ENCODE data around the gene PTPN22. TPM values are rescaled to one million over a fixed set of nuclear protein-coding genes. Genes with fewer than 3 reads are reported as not detected.

Gene PTPN22
- total RNA-seq, 1 experiment from 2014 or later: not detected

- TF ChIP-seq, protein P1, sequence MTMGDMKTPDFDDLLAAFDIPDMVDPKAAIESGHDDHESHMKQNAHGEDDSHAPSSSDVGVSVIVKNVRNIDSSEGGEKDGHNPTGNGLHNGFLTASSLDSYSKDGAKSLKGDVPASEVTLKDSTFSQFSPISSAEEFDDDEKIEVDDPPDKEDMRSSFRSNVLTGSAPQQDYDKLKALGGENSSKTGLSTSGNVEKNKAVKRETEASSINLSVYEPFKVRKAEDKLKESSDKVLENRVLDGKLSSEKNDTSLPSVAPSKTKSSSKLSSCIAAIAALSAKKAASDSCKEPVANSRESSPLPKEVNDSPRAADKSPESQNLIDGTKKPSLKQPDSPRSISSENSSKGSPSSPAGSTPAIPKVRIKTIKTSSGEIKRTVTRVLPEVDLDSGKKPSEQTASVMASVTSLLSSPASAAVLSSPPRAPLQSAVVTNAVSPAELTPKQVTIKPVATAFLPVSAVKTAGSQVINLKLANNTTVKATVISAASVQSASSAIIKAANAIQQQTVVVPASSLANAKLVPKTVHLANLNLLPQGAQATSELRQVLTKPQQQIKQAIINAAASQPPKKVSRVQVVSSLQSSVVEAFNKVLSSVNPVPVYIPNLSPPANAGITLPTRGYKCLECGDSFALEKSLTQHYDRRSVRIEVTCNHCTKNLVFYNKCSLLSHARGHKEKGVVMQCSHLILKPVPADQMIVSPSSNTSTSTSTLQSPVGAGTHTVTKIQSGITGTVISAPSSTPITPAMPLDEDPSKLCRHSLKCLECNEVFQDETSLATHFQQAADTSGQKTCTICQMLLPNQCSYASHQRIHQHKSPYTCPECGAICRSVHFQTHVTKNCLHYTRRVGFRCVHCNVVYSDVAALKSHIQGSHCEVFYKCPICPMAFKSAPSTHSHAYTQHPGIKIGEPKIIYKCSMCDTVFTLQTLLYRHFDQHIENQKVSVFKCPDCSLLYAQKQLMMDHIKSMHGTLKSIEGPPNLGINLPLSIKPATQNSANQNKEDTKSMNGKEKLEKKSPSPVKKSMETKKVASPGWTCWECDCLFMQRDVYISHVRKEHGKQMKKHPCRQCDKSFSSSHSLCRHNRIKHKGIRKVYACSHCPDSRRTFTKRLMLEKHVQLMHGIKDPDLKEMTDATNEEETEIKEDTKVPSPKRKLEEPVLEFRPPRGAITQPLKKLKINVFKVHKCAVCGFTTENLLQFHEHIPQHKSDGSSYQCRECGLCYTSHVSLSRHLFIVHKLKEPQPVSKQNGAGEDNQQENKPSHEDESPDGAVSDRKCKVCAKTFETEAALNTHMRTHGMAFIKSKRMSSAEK (CRISPR knock-in tag; IDR thresholded peaks at IDR 0.05; ENCODE audit: borderline replicate concordance): no peak
Observed at GRCh38 chr1:113808450-113809195, 62.9 kb downstream of the PTPN22 start (continued).

DNA sequence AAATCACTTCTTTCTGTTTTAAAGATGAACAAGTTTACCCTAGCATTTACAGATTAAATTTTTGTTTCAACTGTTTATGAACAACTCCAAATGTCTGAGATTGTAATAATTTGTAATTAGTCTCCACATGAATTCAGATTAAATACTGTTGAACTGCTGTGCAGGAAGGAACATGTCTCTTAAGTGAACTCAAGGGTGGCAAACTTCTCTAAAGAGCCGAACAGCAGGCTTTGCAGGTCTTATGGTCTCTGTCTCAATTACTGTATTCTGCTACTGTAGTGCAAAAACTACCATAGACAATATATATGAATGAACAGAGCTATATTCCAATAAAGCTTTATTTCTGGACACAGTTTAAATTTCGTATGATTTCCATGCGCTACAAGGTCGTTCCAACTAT lies 65.9 kb downstream of the PTPN22 start:
- H3K27ac Mint-ChIP-seq: no peak overlapping the region; the same call in 1 of the 2 replicates
- no peak for DNase-seq (ENCODE audit: low spot score)
- no peak for TF ChIP-seq TEAD4 (CRISPR knock-in tag; IDR thresholded peaks at IDR 0.05)
- TF ChIP-seq, protein P2, sequence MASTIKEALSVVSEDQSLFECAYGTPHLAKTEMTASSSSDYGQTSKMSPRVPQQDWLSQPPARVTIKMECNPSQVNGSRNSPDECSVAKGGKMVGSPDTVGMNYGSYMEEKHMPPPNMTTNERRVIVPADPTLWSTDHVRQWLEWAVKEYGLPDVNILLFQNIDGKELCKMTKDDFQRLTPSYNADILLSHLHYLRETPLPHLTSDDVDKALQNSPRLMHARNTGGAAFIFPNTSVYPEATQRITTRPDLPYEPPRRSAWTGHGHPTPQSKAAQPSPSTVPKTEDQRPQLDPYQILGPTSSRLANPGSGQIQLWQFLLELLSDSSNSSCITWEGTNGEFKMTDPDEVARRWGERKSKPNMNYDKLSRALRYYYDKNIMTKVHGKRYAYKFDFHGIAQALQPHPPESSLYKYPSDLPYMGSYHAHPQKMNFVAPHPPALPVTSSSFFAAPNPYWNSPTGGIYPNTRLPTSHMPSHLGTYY (CRISPR knock-in tag; IDR thresholded peaks at IDR 0.05): no peak
- TF ChIP-seq, protein P3, sequence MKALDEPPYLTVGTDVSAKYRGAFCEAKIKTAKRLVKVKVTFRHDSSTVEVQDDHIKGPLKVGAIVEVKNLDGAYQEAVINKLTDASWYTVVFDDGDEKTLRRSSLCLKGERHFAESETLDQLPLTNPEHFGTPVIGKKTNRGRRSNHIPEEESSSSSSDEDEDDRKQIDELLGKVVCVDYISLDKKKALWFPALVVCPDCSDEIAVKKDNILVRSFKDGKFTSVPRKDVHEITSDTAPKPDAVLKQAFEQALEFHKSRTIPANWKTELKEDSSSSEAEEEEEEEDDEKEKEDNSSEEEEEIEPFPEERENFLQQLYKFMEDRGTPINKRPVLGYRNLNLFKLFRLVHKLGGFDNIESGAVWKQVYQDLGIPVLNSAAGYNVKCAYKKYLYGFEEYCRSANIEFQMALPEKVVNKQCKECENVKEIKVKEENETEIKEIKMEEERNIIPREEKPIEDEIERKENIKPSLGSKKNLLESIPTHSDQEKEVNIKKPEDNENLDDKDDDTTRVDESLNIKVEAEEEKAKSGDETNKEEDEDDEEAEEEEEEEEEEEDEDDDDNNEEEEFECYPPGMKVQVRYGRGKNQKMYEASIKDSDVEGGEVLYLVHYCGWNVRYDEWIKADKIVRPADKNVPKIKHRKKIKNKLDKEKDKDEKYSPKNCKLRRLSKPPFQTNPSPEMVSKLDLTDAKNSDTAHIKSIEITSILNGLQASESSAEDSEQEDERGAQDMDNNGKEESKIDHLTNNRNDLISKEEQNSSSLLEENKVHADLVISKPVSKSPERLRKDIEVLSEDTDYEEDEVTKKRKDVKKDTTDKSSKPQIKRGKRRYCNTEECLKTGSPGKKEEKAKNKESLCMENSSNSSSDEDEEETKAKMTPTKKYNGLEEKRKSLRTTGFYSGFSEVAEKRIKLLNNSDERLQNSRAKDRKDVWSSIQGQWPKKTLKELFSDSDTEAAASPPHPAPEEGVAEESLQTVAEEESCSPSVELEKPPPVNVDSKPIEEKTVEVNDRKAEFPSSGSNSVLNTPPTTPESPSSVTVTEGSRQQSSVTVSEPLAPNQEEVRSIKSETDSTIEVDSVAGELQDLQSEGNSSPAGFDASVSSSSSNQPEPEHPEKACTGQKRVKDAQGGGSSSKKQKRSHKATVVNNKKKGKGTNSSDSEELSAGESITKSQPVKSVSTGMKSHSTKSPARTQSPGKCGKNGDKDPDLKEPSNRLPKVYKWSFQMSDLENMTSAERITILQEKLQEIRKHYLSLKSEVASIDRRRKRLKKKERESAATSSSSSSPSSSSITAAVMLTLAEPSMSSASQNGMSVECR (CRISPR knock-in tag; IDR thresholded peaks at IDR 0.05; ENCODE audit: borderline replicate concordance): no peak
- no peak for TF ChIP-seq SP1 (CRISPR knock-in tag; conservative IDR thresholded peaks at IDR 0.05)
- TF ChIP-seq, protein P4, sequence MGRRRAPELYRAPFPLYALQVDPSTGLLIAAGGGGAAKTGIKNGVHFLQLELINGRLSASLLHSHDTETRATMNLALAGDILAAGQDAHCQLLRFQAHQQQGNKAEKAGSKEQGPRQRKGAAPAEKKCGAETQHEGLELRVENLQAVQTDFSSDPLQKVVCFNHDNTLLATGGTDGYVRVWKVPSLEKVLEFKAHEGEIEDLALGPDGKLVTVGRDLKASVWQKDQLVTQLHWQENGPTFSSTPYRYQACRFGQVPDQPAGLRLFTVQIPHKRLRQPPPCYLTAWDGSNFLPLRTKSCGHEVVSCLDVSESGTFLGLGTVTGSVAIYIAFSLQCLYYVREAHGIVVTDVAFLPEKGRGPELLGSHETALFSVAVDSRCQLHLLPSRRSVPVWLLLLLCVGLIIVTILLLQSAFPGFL (CRISPR knock-in tag; IDR thresholded peaks at IDR 0.05; ENCODE audit: borderline replicate concordance): no peak
- no peak for TF ChIP-seq MXD4 (CRISPR knock-in tag; IDR thresholded peaks at IDR 0.05; ENCODE audit: borderline replicate concordance)
- TF ChIP-seq GTF2I (CRISPR knock-in tag; conservative IDR thresholded peaks at IDR 0.05): no peak
- no peak for TF ChIP-seq PRRX2 (CRISPR knock-in tag; IDR thresholded peaks at IDR 0.05)
- TF ChIP-seq, protein P5, sequence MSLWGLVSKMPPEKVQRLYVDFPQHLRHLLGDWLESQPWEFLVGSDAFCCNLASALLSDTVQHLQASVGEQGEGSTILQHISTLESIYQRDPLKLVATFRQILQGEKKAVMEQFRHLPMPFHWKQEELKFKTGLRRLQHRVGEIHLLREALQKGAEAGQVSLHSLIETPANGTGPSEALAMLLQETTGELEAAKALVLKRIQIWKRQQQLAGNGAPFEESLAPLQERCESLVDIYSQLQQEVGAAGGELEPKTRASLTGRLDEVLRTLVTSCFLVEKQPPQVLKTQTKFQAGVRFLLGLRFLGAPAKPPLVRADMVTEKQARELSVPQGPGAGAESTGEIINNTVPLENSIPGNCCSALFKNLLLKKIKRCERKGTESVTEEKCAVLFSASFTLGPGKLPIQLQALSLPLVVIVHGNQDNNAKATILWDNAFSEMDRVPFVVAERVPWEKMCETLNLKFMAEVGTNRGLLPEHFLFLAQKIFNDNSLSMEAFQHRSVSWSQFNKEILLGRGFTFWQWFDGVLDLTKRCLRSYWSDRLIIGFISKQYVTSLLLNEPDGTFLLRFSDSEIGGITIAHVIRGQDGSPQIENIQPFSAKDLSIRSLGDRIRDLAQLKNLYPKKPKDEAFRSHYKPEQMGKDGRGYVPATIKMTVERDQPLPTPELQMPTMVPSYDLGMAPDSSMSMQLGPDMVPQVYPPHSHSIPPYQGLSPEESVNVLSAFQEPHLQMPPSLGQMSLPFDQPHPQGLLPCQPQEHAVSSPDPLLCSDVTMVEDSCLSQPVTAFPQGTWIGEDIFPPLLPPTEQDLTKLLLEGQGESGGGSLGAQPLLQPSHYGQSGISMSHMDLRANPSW (CRISPR knock-in tag; conservative IDR thresholded peaks at IDR 0.05; ENCODE audit: low read depth): no peak
- TF ChIP-seq, protein P6, sequence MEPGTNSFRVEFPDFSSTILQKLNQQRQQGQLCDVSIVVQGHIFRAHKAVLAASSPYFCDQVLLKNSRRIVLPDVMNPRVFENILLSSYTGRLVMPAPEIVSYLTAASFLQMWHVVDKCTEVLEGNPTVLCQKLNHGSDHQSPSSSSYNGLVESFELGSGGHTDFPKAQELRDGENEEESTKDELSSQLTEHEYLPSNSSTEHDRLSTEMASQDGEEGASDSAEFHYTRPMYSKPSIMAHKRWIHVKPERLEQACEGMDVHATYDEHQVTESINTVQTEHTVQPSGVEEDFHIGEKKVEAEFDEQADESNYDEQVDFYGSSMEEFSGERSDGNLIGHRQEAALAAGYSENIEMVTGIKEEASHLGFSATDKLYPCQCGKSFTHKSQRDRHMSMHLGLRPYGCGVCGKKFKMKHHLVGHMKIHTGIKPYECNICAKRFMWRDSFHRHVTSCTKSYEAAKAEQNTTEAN (CRISPR knock-in tag; IDR thresholded peaks at IDR 0.05): no peak
- TF ChIP-seq, protein P7, sequence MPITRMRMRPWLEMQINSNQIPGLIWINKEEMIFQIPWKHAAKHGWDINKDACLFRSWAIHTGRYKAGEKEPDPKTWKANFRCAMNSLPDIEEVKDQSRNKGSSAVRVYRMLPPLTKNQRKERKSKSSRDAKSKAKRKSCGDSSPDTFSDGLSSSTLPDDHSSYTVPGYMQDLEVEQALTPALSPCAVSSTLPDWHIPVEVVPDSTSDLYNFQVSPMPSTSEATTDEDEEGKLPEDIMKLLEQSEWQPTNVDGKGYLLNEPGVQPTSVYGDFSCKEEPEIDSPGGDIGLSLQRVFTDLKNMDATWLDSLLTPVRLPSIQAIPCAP (CRISPR knock-in tag; IDR thresholded peaks at IDR 0.05): no peak
- no peak for TF ChIP-seq RELA (CRISPR knock-in tag; IDR thresholded peaks at IDR 0.05; ENCODE audit: borderline replicate concordance)
- no peak for TF ChIP-seq USF1 (CRISPR knock-in tag; IDR thresholded peaks at IDR 0.05)
- no peak for TF ChIP-seq ZNF317 (CRISPR knock-in tag; IDR thresholded peaks at IDR 0.05; ENCODE audit: borderline replicate concordance, low read depth)

More for the DNA sequence above, 65.9 kb downstream of the PTPN22 start:
- peaks cover 4% of the 10 kb centered on the region; the same call in 1 of the 2 replicates for H3K9me3 Mint-ChIP-seq
- CTCF ChIA-PET: interaction anchor here (0.9 kb wide), 1 partner anchor 14 kb away, joined by 3 read pairs; no protein-coding TSS in a partner anchor
- peaks cover 6% of the 10 kb centered on the region for H3K36me3 Mint-ChIP-seq
- H3K27me3 Mint-ChIP-seq (ENCODE audit: low read depth): no peaks in the 10 kb centered on the region
- ATAC-seq: no peak
- POLR2A ChIA-PET: no interaction called here
- peaks cover 30% of the 10 kb centered on the region for H3K4me1 Mint-ChIP-seq
- H3K4me3 Mint-ChIP-seq: no peak overlapping the region

Data from WTC11 (cell line).